GM10847 (cell line): ENCODE data around the gene MYBPH.

ENCODE experiments used
- POLR2A ChIP-seq: IDR thresholded peaks from 2 replicates; pipeline ENCODE4 v1.6.1; 2011; ENCODE audit not compliant: insufficient read length; ENCODE audit errors: extremely low read depth

The MYBPH gene

DNA sequence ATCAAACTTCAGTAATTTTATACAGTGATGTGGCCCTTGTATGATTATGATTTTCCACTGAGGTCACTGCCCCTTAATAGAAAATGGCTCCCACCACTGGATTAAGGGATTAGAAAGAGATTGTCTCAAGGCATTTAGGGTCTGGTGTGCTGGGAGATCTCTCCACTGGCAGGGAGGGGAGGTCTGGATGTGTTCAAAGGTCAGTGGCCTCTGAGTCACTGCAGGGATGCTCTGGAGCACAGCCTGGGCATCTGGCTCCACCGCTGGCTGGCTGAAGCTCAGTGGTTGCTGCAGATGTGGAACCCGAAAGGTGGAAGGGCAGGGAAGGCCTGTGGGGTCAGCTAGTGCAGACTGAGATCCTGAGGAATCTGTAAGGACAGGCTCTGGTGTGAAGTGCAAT lies 29.1 kb upstream of the MYBPH start:
- TF ChIP-seq POLR2A = no peak

DNA sequence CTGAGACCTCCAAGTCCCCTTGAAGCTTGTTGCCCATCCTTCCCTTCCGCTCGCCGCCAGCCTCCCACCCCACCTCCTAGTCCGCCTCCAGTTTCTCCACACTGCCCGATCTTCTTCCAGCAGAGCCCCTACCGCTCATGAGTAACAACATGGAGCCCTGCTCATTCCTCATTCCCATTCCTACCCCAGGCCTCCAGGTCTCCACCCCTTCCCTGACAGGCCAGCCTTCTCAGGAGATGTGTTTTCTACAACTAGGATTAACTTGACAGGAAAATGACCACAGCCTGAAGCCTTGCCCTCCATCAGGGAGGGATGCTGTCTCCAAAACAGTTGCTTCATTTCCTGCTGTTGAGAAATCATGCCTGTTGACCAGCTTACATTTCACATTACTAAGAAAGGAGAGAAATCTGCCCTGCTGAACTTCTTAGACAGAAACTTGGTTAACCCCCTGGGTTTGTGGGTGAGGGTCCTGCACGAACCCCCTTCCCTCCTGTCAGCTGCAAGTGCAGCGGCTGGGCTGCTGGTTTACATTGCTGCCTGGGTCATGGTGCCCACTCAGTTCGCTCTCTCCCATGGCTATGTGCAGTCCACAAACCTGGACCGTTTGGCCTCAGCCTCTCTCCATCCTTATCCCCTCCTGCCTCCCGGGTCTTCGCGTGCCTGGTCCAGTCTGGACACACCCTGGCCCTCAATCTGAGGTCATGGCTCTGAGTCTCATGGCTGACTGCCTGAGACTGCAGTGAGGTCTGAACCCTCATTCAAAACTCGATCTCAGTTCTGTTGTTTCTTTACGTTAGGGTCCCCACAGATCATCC lies 27.0 kb upstream of the MYBPH start:
- no peak for TF ChIP-seq POLR2A

DNA sequence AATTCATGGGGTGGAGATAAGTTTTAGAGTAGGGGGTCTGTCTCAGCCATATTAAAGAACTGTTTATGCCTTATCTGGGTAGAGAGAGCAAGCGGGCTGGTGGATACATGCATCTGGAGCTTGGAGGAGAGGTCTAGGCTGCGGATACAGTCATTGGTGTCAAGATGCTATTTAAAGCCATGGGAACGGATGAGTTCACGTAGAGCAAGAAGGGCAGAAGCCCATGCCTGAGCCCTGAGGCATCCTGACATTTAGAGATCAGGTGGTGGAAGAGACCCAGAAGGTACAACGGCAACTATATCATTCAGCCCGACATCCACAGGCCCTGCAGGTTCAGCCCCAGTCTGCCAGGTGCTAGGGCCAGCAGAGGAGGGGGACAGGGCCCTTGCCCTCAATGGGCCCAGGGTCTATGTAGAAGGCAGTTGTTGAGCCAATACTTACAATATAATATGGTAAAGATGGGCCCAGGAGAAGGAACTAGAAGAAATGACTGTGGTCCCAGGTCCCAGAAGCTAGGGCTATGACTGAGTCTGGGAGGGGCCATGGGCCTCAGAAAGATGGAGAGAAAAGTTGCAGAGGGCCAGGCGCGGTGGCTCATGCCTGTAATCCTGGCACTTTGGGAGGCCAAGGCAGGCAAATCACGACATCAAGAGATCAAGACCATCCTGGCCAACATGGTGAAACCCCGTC lies 26.0 kb upstream of the MYBPH start:
- no peak for TF ChIP-seq POLR2A

DNA sequence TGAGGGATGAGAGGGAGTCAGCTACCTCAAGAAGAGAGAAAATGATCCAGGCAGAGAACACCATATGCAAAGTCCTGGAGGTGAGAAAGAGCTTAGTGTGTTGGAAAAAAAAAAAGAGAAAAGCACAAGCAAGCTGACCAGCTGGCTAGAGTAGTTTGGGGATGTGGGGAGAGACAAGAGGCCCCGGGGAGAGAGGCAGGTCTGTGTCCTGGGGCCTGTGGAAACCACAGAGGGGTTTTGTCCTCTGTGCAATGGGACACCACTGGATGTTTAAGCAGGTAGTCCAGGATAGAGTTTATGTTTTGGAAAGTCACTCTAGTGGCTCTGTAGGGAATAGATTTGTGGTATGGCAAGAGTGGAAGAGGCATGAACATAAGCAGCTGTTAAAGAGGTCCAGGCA lies 25.3 kb upstream of the MYBPH start:
- TF ChIP-seq POLR2A = no peak

DNA sequence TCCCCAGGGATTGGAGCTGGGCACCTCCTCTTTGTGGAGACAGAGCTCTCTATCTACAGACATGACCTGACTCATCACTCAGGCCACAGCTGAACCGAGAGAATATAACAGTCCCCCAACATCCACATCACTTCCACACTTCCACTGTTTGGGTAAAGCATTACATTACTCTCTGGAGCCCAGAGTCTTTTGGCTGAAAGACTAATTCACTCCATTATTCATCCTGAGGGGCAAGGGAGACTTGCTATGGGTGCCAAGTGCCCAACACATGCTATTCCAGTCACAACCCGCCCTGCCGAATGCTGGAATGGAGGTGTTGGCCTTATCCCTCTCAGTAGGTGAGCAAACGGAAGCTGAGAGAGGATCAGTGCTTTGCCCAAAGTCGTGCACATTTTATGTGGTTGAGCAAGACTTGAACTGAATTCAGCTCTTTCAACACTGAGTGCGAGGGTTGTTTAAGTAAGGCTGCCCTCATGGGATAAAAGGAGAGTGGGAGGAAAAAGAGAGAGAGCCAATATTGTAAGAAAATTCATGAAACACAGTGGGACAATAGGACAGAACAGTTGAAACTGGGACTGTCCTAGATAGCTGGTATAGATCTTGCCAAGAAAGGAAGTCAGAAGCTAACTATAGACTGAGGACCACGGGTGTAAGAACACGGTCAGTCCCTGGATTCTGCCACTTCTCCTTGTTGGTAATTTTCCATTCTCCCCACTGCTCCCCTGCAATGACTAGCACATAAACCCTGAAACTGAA lies 24.4 kb upstream of the MYBPH start:
- no peak for TF ChIP-seq POLR2A

DNA sequence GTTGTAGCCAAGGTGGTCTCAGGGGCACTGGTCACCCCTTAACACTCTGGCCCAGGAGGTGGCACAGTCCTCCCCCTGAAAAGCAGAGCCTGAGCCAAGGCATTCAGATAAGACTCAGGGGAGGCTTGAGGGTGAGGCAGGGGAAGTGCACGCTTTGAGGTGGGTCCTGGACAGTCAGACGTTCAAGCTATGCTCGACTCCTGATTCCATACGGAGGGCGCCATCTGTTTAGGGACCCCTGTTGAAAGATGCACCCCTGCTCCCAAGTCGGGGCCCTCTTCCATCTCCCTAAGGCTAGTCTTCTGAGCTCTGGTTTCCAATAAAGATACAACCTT lies 23.8 kb upstream of the MYBPH start:
- no peak for TF ChIP-seq POLR2A

DNA sequence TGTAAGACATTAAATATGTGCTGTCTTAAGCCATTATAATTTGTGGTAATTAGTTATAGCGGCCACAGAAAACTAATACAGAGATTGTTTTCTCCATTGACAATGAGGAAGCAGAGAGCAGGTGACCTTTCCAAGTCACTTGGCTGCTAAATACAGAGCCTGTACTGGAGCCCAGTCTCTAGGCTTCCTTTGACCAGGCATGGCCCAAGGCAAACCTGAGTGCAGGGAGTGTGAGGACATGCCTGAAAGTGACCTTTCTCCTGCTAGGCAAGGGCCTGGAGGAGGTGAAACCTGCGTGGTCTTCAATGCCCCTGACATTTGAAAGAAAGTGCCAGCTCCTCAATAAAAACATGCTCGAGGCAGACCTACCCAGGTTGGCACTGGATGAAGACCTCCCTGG lies 23.4 kb upstream of the MYBPH start:
- no peak for TF ChIP-seq POLR2A

DNA sequence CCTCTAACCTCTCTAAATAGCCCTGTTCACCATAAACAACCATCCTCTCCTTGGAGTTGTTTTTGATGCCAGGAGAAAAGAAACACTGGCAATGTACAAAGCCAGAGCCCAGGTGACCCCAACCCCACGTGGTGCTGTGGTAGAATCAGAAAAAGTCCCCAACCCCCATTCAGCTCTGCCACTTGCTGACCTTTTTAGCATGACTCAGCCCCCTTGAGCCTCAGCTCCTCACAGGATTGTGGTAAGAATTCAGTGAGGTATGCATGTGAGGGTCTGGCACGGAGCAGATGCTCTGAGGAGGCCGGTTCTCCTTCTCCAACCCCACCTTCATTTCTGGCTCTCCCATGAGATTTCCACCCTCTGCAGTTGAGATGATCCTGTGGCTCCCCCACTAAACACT lies 22.0 kb upstream of the MYBPH start:
- TF ChIP-seq POLR2A = no peak

DNA sequence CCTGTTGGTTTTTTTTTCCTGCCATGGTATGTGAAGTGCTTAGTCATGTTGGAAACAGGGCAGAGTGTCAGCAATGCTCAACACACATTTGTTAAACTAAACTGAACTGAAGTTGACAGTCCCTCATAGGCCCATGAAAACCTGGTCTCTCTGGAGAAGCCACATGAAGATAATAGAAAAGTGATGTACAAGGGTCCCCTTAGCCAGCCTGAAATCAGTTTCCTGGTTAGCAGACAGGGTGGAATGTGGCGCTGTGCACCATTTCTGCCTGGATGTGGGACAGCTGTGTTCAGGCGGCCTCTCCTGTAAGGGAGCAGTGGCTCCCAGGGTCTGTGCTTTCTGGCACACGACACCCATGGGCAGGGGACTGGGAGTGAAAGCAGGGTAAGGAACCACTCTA lies 20.7 kb upstream of the MYBPH start:
- no peak for TF ChIP-seq POLR2A

DNA sequence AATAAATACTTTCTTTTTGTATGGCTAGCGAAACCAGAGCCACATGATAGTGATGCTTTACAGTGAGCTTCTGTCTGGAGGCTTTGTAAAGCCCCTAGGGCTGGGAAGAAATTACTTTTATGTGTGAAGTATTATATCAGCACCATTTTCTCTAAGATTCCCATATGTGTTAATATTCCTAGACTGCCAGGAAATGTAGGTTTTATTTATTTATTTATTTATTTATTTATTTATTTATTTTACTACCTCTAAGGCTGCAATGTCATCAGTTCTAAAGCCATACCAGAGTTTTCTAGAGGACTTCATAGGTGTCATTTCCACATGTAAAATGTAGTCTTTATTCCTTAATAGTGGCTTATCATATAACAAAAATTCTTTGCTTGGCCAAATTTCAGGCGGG lies 15.3 kb upstream of the MYBPH start:
- no peak for TF ChIP-seq POLR2A

DNA sequence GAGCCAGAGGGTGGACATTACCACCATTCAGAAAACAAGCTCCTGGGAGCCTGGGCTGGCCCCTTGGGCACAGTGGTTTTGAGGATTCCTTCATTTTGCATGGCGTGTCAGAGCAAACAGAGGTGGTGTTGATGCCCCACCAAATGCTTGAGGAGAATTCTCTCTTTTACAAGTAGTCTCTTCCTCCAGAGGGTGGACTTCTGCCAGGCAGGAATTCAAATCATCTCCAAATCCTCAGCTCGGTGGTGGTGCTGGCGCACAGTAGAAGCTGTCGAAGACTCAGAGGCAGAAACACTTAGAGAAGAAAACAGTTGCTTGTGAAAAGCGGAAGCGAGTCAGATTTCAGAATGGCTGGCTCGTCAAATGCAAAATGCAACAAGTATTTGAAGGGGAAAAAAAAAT lies 14.3 kb upstream of the MYBPH start:
- TF ChIP-seq POLR2A = no peak

DNA sequence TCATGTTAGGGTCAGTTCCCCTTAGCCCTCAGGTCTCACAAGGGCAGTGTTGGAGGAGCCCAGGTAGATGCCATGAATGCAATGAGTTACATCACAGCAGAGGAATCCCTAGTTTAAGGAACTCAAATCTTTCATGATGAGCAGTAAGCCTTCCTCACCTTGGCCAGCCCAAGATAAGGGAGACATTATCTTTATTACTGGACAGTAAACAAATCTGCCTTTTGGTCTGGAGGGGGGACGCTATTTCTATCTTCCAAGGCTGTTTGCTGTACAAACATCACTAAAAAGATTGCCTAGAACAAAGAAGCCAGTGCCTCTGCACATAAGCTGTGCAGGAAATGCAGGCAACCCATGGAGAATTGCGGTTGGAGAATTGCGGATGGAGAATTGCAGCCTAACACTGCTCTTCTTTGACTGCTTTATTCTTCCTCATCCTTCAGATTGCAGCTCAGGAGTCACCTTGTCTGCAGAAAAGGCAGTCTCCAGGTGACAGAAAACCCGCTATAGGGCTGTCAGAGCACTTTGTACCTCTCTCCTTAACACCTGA lies 13.1 kb upstream of the MYBPH start:
- no peak for TF ChIP-seq POLR2A

DNA sequence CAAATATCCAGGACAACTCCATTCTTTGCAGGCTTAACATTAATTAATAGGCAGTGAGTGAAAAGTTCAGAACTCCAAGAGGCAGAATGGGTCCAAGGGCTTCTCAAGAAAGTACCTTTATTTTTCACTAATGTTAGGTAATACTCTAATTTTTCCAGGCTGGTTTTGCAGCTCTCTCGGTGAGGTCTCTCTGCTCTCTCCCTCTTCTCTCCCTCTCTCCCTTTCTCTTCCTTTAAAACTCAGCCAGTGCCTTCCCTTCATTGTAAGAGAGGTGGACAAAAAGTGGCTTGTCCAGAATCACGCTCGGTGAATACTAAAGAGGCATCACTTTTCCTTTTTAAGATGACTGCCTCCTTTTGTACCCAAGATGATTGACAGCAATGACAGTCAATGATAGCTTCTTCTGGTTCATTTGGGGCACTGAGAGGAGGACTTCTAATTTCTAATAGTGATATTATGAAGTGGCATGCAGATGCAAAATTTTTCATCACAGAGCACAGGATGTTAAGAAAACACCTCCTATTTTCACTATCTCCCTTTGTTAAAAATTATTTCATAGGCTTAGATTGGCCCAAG lies 12.2 kb upstream of the MYBPH start:
- no peak for TF ChIP-seq POLR2A

DNA sequence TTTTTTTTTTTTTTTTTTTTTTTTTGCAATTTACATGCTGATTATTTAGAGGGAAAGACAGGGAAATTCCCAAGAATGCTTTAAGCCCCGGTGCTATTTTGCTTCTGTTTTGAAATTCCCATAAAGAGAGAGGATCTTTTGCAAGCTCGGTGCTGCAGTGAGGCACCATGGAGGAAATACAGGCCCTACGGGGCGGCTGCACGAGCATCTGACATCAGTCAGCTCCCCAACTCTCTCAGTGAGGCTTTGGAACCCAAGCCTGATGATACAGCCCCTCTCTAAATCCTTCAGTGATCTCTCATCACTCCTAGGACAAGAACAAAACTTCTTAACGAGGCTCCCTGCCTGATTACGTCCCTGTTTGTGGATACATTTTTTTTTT lies 11.7 kb upstream of the MYBPH start:
- TF ChIP-seq POLR2A = no peak

DNA sequence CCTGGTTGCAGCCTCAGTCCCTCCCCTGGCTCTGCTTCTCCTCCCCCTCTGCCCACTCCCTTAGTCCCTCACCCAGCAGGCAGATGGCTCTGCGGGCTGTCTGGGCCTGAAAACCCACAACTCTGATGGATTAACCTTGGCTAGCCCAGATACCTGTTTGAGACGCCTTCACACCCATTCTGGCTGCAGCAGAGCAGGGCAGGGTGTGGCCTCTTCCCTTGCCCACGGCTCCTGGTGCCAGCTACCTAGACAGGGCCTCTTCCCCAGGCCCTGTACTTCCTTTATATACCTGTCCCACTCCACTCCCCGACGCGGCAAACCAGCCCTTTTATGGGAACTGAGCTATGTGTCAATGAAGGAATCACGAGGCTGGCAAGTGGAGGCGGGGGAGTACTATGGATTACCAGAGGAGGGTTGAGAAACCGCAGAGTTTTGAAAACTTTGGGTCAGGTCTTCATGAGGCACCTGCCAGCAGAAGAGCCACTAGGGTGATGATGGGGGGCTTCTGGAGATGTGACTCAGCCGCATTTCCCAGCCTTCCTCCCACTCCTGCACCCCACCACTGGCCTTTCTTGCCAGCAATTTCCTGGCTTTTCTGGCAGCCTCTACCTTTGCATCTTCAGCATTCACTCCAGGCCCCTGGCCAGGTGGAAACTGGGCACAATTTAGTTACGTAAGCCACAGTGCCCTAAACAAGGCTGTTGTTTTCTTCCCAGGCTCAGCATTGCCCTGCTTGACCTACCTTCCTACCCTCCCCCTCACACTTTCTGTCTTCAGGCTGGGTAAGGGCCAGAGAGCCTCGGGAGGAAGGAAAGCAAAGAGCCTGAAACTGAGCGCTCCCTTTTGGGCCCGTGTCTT lies 11.0 kb upstream of the MYBPH start, which contains the start of gene CHI3L1:
CHI3L1 (minus strand) TSS at position 259 of the 858 bp plus-strand sequence; CDS start at position 178, 81 bp downstream.
- TF ChIP-seq POLR2A = no peak
